ENCODE measurements around the gene EHD4.

- TF ChIP-seq TAF1 (IDR thresholded peaks at IDR 0.05; ENCODE audit: borderline replicate concordance, insufficient read depth, low read length) (no peak), REST (IDR thresholded peaks at IDR 0.05; ENCODE audit: insufficient read depth in 1 of 2, low read depth in 2 of 2, low read length in 2 of 2) (no peak), POLR2AphosphoS5 (IDR thresholded peaks at IDR 0.05; ENCODE audit: low read depth, low read length) (no peak), SIN3A (IDR thresholded peaks at IDR 0.05; ENCODE audit: borderline replicate concordance, insufficient read depth, low read length) (no peak), FOXP2 (optimal IDR thresholded peaks at IDR 0.05; ENCODE audit: borderline replicate concordance, extremely low read depth, extremely low read length, insufficient read depth) (no peak)
Measured at GRCh38 chr15:41900526-41901380, 71.6 kb downstream of the EHD4 start.

Measured in PFSK-1 (cell line).